ENCODE results near the gene TTC39C.

GRCh38 chr18:24009651-24010333 is 4.8 kb upstream of the TTC39C start:
- TF ChIP-seq, protein P1, sequence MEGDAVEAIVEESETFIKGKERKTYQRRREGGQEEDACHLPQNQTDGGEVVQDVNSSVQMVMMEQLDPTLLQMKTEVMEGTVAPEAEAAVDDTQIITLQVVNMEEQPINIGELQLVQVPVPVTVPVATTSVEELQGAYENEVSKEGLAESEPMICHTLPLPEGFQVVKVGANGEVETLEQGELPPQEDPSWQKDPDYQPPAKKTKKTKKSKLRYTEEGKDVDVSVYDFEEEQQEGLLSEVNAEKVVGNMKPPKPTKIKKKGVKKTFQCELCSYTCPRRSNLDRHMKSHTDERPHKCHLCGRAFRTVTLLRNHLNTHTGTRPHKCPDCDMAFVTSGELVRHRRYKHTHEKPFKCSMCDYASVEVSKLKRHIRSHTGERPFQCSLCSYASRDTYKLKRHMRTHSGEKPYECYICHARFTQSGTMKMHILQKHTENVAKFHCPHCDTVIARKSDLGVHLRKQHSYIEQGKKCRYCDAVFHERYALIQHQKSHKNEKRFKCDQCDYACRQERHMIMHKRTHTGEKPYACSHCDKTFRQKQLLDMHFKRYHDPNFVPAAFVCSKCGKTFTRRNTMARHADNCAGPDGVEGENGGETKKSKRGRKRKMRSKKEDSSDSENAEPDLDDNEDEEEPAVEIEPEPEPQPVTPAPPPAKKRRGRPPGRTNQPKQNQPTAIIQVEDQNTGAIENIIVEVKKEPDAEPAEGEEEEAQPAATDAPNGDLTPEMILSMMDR (conservative IDR thresholded peaks at IDR 0.05) = no peak
- no peak for TF ChIP-seq ZFX (IDR thresholded peaks at IDR 0.05)
